PC-3 (cell line): Measurements from ENCODE around the gene SECISBP2L.

Experiments
- EZH2 ChIP-seq: fragments of 300-600 bp; sonication (generic); IDR thresholded peaks from one replicate; pipeline ENCODE4 v1.6.1; 2017; ENCODE audit warnings: antibody characterized with exemption, mild to moderate bottlenecking, low read length; ENCODE audit not compliant: unreplicated experiment
- EZH2phosphoT487 ChIP-seq: fragments of 300-600 bp; sonication (generic); IDR thresholded peaks from 2 replicates; pipeline ENCODE4 v1.6.1; 2018; ENCODE audit warnings: mild to moderate bottlenecking, antibody characterized with exemption, low read length, borderline replicate concordance
- TF ChIP-seq, protein P1 (sequence below): fragments of 300-600 bp; sonication (generic); conservative IDR thresholded peaks from 2 replicates; pipeline ENCODE4 v1.5.1; 2017; ENCODE audit warnings: antibody characterized with exemption, low read depth, mild to moderate bottlenecking, low read length

- TF ChIP-seq, protein P1, sequence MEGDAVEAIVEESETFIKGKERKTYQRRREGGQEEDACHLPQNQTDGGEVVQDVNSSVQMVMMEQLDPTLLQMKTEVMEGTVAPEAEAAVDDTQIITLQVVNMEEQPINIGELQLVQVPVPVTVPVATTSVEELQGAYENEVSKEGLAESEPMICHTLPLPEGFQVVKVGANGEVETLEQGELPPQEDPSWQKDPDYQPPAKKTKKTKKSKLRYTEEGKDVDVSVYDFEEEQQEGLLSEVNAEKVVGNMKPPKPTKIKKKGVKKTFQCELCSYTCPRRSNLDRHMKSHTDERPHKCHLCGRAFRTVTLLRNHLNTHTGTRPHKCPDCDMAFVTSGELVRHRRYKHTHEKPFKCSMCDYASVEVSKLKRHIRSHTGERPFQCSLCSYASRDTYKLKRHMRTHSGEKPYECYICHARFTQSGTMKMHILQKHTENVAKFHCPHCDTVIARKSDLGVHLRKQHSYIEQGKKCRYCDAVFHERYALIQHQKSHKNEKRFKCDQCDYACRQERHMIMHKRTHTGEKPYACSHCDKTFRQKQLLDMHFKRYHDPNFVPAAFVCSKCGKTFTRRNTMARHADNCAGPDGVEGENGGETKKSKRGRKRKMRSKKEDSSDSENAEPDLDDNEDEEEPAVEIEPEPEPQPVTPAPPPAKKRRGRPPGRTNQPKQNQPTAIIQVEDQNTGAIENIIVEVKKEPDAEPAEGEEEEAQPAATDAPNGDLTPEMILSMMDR = no peak
- no peak for TF ChIP-seq EZH2
- TF ChIP-seq EZH2phosphoT487 = no peak
Measured at GRCh38 chr15:48989170-48989569, 57.1 kb downstream of the SECISBP2L start.
